Tibial artery (tissue), 4 donors: ENCODE data around the gene TRIM54.

Source experiments
- DNase-seq, 2 donors: peaks; one replicate each; pipeline ENCODE4 v3.0.0-alpha.2; 2019
- H3K27ac ChIP-seq, 2 donors: fragments of 200-600 bp; sonication (generic) in 1 of 2; 1 replicate in 1 of 2; 2 replicates in 1 of 2; pipeline ENCODE4 v1.5.1; 2018 to 2019; ENCODE audit warnings: mild to moderate bottlenecking in 1 of 2
- H3K27me3 ChIP-seq, 2 donors: fragments of 200-600 bp; sonication (generic) in 1 of 2; one replicate each; pipeline versions ENCODE4 v1.5.1 to v1.6.0; 2016 to 2019
- H3K36me3 ChIP-seq, 3 donors: fragments of 200-600 bp; sonication (generic) in 2 of 3; one replicate each; pipeline ENCODE4 v1.5.1; 2016 to 2019; ENCODE audit warnings: mild to moderate bottlenecking in 2 of 3
- H3K4me1 ChIP-seq, 4 donors: fragments of 200-600 bp; sonication (generic) in 2 of 4; 1 replicate in 3 of 4; 2 replicates in 1 of 4; pipeline ENCODE4 v1.5.1; 2016 to 2019
- H3K4me3 ChIP-seq, 2 donors: fragments of 200-600 bp; sonication (generic) in 1 of 2; 1 replicate in 1 of 2; 2 replicates in 1 of 2; pipeline ENCODE4 v1.5.1; 2018 to 2019; ENCODE audit warnings: mild to moderate bottlenecking in 2 of 2
- H3K9me3 ChIP-seq, 3 donors: fragments of 200-600 bp; sonication (generic) in 1 of 3; one replicate each; pipeline ENCODE4 v1.5.1; 2016 to 2019
- CTCF ChIP-seq, 2 experiments: fragments of 200-600 bp in 1 of 2; fragments of 450-650 bp in 1 of 2; IDR thresholded peaks; one replicate each; pipeline ENCODE4 v1.5.1; 2017 to 2019; ENCODE audit warnings: antibody characterized with exemption in 2 of 2, mild to moderate bottlenecking in 1 of 2, moderate library complexity in 1 of 2
- intact Hi-C: fragments of 100-400 bp; cut with DNase I; formaldehyde crosslinking; loops from one replicate; pipeline ENCODE4 v1.15.0; 2023; ENCODE audit warnings: low total_unique reads

Gene TRIM54

GRCh38 chr2:27245116-27245515 is 37.1 kb upstream of the TRIM54 start:
- intact Hi-C loops, result no loop called here
- H3K27ac ChIP-seq, result no peak overlapping the region
- peaks cover 33 to 50% (median 47%) of the 10 kb centered on the region in 3 donors for H3K36me3 ChIP-seq
- no peak for TF ChIP-seq CTCF (IDR thresholded peaks at IDR 0.05)
- no peaks in the 10 kb centered on the region for H3K27me3 ChIP-seq
- H3K4me1 ChIP-seq, result peaks cover 0 to 14% (median 3%) of the 10 kb centered on the region in 4 donors
- H3K9me3 ChIP-seq, result no peaks in the 10 kb centered on the region
- no peak overlapping the region for H3K4me3 ChIP-seq
- no peak for DNase-seq

GRCh38 chr2:27245626-27246025 is 36.6 kb upstream of the TRIM54 start:
- peaks cover 30 to 45% (median 42%) of the 10 kb centered on the region in 3 donors for H3K36me3 ChIP-seq
- no peak overlapping the region for H3K4me3 ChIP-seq
- no peaks in the 10 kb centered on the region for H3K9me3 ChIP-seq
- H3K4me1 ChIP-seq, result peaks cover 0 to 16% (median 3%) of the 10 kb centered on the region in 4 donors
- no peak for DNase-seq
- TF ChIP-seq CTCF (IDR thresholded peaks at IDR 0.05), result no peak
- no peak overlapping the region for H3K27ac ChIP-seq
- H3K27me3 ChIP-seq, result no peaks in the 10 kb centered on the region
- intact Hi-C loops, result no loop called here

GRCh38 chr2:27247893-27248292 is 34.3 kb upstream of the TRIM54 start:
- intact Hi-C loops, result no loop called here
- no peak overlapping the region for H3K27ac ChIP-seq
- H3K4me3 ChIP-seq, result no peak overlapping the region
- no peaks in the 10 kb centered on the region for H3K27me3 ChIP-seq
- no peak for TF ChIP-seq CTCF (IDR thresholded peaks at IDR 0.05)
- no peak for DNase-seq
- H3K36me3 ChIP-seq, result peaks cover 10 to 23% (median 19%) of the 10 kb centered on the region in 3 donors
- H3K9me3 ChIP-seq, result no peaks in the 10 kb centered on the region
- H3K4me1 ChIP-seq, result peaks cover 0 to 16% (median 3%) of the 10 kb centered on the region in 4 donors

GRCh38 chr2:27249159-27249890 is 32.9 kb upstream of the TRIM54 start:
- H3K4me3 ChIP-seq, result no peak overlapping the region
- no peaks in the 10 kb centered on the region for H3K27me3 ChIP-seq
- H3K9me3 ChIP-seq, result no peaks in the 10 kb centered on the region
- peak overlapping the region in 1 of 2 donors; percentile 9 for H3K27ac ChIP-seq
- intact Hi-C loops, result no loop called here
- DNase-seq, result no peak
- H3K4me1 ChIP-seq, result peaks cover 0 to 16% (median 3%) of the 10 kb centered on the region in 4 donors
- no peak for TF ChIP-seq CTCF (IDR thresholded peaks at IDR 0.05)
- peaks cover 0 to 8% (median 6%) of the 10 kb centered on the region in 3 donors for H3K36me3 ChIP-seq

- DNase-seq, result no peak
- peak in 1 of 2 experiments; percentile 24 for TF ChIP-seq CTCF (IDR thresholded peaks at IDR 0.05)
- H3K27me3 ChIP-seq, result no peaks in the 10 kb centered on the region
- peaks cover 0 to 16% (median 3%) of the 10 kb centered on the region in 4 donors for H3K4me1 ChIP-seq
- peaks cover 0 to under 1% (median 0%) of the 10 kb centered on the region in 3 donors for H3K36me3 ChIP-seq
- H3K27ac ChIP-seq, result no peak overlapping the region
- H3K9me3 ChIP-seq, result no peaks in the 10 kb centered on the region
- no peak overlapping the region for H3K4me3 ChIP-seq
- intact Hi-C loops, result no loop called here
Observed at GRCh38 chr2:27249891-27250651, 32.2 kb upstream of the TRIM54 start.
